OCI-M2 (cell line): ENCODE measurements around the gene GALNT2.

Source experiments
- DNase-seq: peaks from one replicate; lab custom pipeline; 2025; ENCODE audit not compliant: unreplicated experiment; lab: John Stamatoyannopoulos, UW

The GALNT2 gene

GRCh38 chr1:230176326-230176725 is 109.3 kb downstream of the GALNT2 start:
- no peak for DNase-seq

- no peak for DNase-seq
Observed at GRCh38 chr1:230176871-230177411, 109.9 kb downstream of the GALNT2 start.

- DNase-seq: no peak
Observed at GRCh38 chr1:230179249-230179648, 112.2 kb downstream of the GALNT2 start.

GRCh38 chr1:230185076-230186001 is 118.3 kb downstream of the GALNT2 start:
- DNase-seq: no peak

- DNase-seq: no peak
Observed at GRCh38 chr1:230186003-230186863, 119.2 kb downstream of the GALNT2 start.

GRCh38 chr1:230186874-230187273 is 119.8 kb downstream of the GALNT2 start:
- DNase-seq: no peak

- DNase-seq: no peak
Observed at GRCh38 chr1:230187290-230187689, 120.3 kb downstream of the GALNT2 start.

- no peak for DNase-seq
Observed at GRCh38 chr1:230188826-230189225, 121.8 kb downstream of the GALNT2 start.

- no peak for DNase-seq
Observed at GRCh38 chr1:230189341-230189740, 122.3 kb downstream of the GALNT2 start.

- DNase-seq: no peak
Observed at GRCh38 chr1:230189824-230190223, 122.8 kb downstream of the GALNT2 start.

- peak; percentile 11 for DNase-seq
Observed at GRCh38 chr1:230191079-230191804, 124.2 kb downstream of the GALNT2 start.

GRCh38 chr1:230191855-230192254 is 124.8 kb downstream of the GALNT2 start:
- DNase-seq: no peak

- no peak for DNase-seq
Observed at GRCh38 chr1:230194525-230194924, 127.5 kb downstream of the GALNT2 start.

GRCh38 chr1:230195199-230195598 is 128.2 kb downstream of the GALNT2 start:
- no peak for DNase-seq

GRCh38 chr1:230196077-230196476 is 129.0 kb downstream of the GALNT2 start:
- DNase-seq: no peak

- no peak for DNase-seq
Observed at GRCh38 chr1:230197644-230198567, 130.9 kb downstream of the GALNT2 start.

GRCh38 chr1:230199034-230199433 is 132.0 kb downstream of the GALNT2 start:
- no peak for DNase-seq

- DNase-seq: no peak
Observed at GRCh38 chr1:230199554-230199953, 132.5 kb downstream of the GALNT2 start.

- DNase-seq: no peak
Observed at GRCh38 chr1:230200276-230200675, 133.2 kb downstream of the GALNT2 start.

GRCh38 chr1:230201445-230201844 is 134.4 kb downstream of the GALNT2 start:
- DNase-seq: no peak
